B cell (primary cell): ENCODE measurements around the gene CCNH. TPM values are rescaled to one million over a fixed set of nuclear protein-coding genes. Genes with fewer than 3 reads are reported as not detected.

Experiments
- ATAC-seq: fragments of 200-7000 bp; cut with Tn5 transposase; one replicate; pipeline ENCODE4 v1.10.0; 2021; ENCODE audit warnings: low read depth, mild to moderate bottlenecking, moderate number of reproducible peaks, moderate library complexity
- CTCF ChIA-PET: fragments of 350-600 bp; sonication (Branson Sonifier 250); formaldehyde crosslinking; loops from one replicate; lab custom pipeline; 2021; ENCODE audit warnings: antibody characterized with exemption, inconsistent platforms; lab: Charles Lee
- POLR2A ChIA-PET: fragments of 350-600 bp; sonication (Branson Sonifier 250); formaldehyde crosslinking; loops from one replicate; lab custom pipeline; 2021; ENCODE audit warnings: antibody characterized with exemption; lab: Charles Lee
- DNase-seq: peaks from one replicate; pipeline ENCODE4 v3.0.0; 2013
- H2AFZ ChIP-seq: 2 replicates; pipeline ENCODE4 v1.6.1; 2012; ENCODE audit warnings: mild to moderate bottlenecking, low read depth, low read length; ENCODE audit not compliant: insufficient read depth, poor library complexity, severe bottlenecking
- H3K27ac ChIP-seq, 2 donors: 1 replicate in 1 of 2; 2 replicates in 1 of 2; pipeline ENCODE4 v1.5.1; 2012 to 2013; ENCODE audit warnings: low read length in 2 of 2, mild to moderate bottlenecking in 2 of 2, moderate library complexity in 1 of 2
- H3K27me3 ChIP-seq, 4 experiments: fragments of 200-600 bp in 1 of 4; sonication (generic) in 1 of 4; replicated peaks in 1 of 4; 1 replicate in 2 of 4; 2 replicates in 2 of 4; pipeline versions ENCODE4 v1.6.1 to v1.7.0; 2013 to 2016; ENCODE audit warnings: low read length in 3 of 4, mild to moderate bottlenecking in 2 of 4, mixed read lengths in 1 of 4, moderate library complexity in 1 of 4; ENCODE audit not compliant: insufficient read depth in 4 of 4, control insufficient read depth in 3 of 4; ENCODE audit errors: control extremely low read depth in 1 of 4
- H3K36me3 ChIP-seq, 2 experiments: replicated peaks in 1 of 2; 1 replicate in 1 of 2; 2 replicates in 1 of 2; pipeline versions ENCODE4 v1.6.1 to v1.7.1; 2013; ENCODE audit warnings: low read length in 1 of 2; ENCODE audit not compliant: insufficient read depth in 2 of 2, control insufficient read depth in 1 of 2; ENCODE audit errors: control extremely low read depth in 1 of 2, extremely low read depth in 1 of 2
- H3K4me1 ChIP-seq, 2 donors: fragments of 200-600 bp in 1 of 2; sonication (generic) in 1 of 2; 1 replicate in 1 of 2; 2 replicates in 1 of 2; pipeline versions ENCODE4 v1.5.1 to v1.6.1; 2013 to 2017; ENCODE audit warnings: low read length in 2 of 2; ENCODE audit not compliant: control insufficient read depth in 2 of 2, insufficient read depth in 2 of 2
- H3K4me2 ChIP-seq: replicated peaks from 2 replicates; pipeline ENCODE3; 2012; ENCODE audit warnings: mild to moderate bottlenecking, low read depth, low read length; ENCODE audit not compliant: poor library complexity, severe bottlenecking
- H3K4me3 ChIP-seq, 5 experiments: fragments of 200-600 bp in 1 of 5; sonication (generic) in 1 of 5; 1 replicate in 3 of 5; 2 replicates in 2 of 5; pipeline versions ENCODE4 v1.5.1 to v1.7.0; 2011 to 2016; ENCODE audit warnings: low read length in 4 of 5, mild to moderate bottlenecking in 4 of 5, low read depth in 2 of 5, control low read depth in 1 of 5, moderate library complexity in 1 of 5; ENCODE audit not compliant: insufficient read depth in 1 of 5; ENCODE audit errors: control extremely low read depth in 1 of 5, extremely low read depth in 1 of 5
- H3K79me2 ChIP-seq: fragments of 200-600 bp; sonication (generic); one replicate; pipeline ENCODE4 v1.6.0; 2016; ENCODE audit warnings: low read length; ENCODE audit not compliant: control insufficient read depth, insufficient read depth
- H3K9ac ChIP-seq: fragments of 200-600 bp; sonication (generic); 2 replicates; pipeline ENCODE4 v1.6.1; 2017; ENCODE audit warnings: mild to moderate bottlenecking, low read length, moderate library complexity
- H3K9me3 ChIP-seq, 3 donors: one replicate each; pipeline versions ENCODE4 v1.6.1 to v1.7.1; 2013; ENCODE audit warnings: low read length in 2 of 3; ENCODE audit not compliant: control insufficient read depth in 2 of 3, insufficient read depth in 1 of 3; ENCODE audit errors: control extremely low read depth in 1 of 3
- H4K20me1 ChIP-seq: 2 replicates; pipeline ENCODE4 v1.6.0; 2012; ENCODE audit warnings: mild to moderate bottlenecking, low read length; ENCODE audit not compliant: insufficient read depth, control insufficient read depth, poor library complexity, severe bottlenecking
- H3K27ac Mint-ChIP-seq: one replicate; pipeline ENCODE4 v1.8.0; 2021; ENCODE audit warnings: mixed read lengths
- H3K27me3 Mint-ChIP-seq: one replicate; pipeline ENCODE4 v1.8.0; 2021; ENCODE audit warnings: mixed read lengths
- H3K4me1 Mint-ChIP-seq: one replicate; pipeline ENCODE4 v1.8.0; 2021; ENCODE audit warnings: mixed read lengths
- H3K4me3 Mint-ChIP-seq: one replicate; pipeline ENCODE4 v1.8.0; 2021; ENCODE audit warnings: mixed read lengths
- H3K9me3 Mint-ChIP-seq: one replicate; pipeline ENCODE4 v1.8.0; 2022; ENCODE audit warnings: mixed read lengths; ENCODE audit not compliant: insufficient read depth
- CTCF ChIP-seq: fragments of 200-600 bp; IDR thresholded peaks from one replicate; pipeline ENCODE4 v1.8.0; 2022; ENCODE audit warnings: antibody characterized with exemption, mild to moderate bottlenecking
- EZH2 ChIP-seq: IDR thresholded peaks from 2 replicates; pipeline ENCODE4 v1.6.1; 2012; ENCODE audit warnings: borderline replicate concordance, low read depth, mild to moderate bottlenecking, moderate library complexity, low read length; ENCODE audit not compliant: insufficient read depth, poor library complexity, severe bottlenecking
- WGBS: methylation state at CpG from one replicate; pipeline ENCODE4 v1.1.5; 2013; ENCODE audit warnings: missing lambda C conversion rate; ENCODE audit not compliant: insufficient coverage; 5-methylcytosine and 5-hydroxymethylcytosine counted together
- intact Hi-C: fragments of 100-400 bp; cut with micrococcal nuclease; formaldehyde crosslinking; loops from one replicate; pipeline ENCODE4 v1.10.0; 2022
- polyA plus RNA-seq: library from polyadenylated mRNA; depleted of rRNA; stranded (reverse); fragments of >200 nt; gene quantifications from 2 replicates; pipeline ENCODE4 v1.2.3, GENCODE V29; 2012
- total RNA-seq, 2 donors: library from RNA; stranded (reverse); fragments of 120-200 nt in 1 of 2; gene quantifications; 1 replicate in 1 of 2; 2 replicates in 1 of 2; pipeline versions ENCODE4 v1.2.3 to v1.2.4, GENCODE V29; 2013 to 2022

The CCNH gene
- total and polyA plus RNA-seq, 2 donors (not counting 1 experiment from before 2014, with no cell fraction given): 59.2 to 120 TPM

- intact Hi-C loops: no loop called here
- Histone ChIP-seq H3K4me3 (no peak overlapping the region), H3K9me3 (no peaks in the 10 kb centered on the region), H3K9ac (no peak overlapping the region), H3K27ac (no peak overlapping the region), H2AFZ (no peak overlapping the region), H3K4me2 (no peak overlapping the region), H3K4me1 (no peaks in the 10 kb centered on the region), H3K27me3 (no peaks in the 10 kb centered on the region), H3K36me3 (peaks cover 0 to 23% of the 10 kb centered on the region in 2 experiments), H3K79me2 (no peaks in the 10 kb centered on the region), H4K20me1 (no peaks in the 10 kb centered on the region)
- Mint-ChIP-seq H3K27ac (peak overlapping the region; percentile 29), H3K9me3 (no peaks in the 10 kb centered on the region), H3K27me3 (no peaks in the 10 kb centered on the region), H3K4me3 (no peak overlapping the region), H3K4me1 (no peaks in the 10 kb centered on the region)
- TF ChIP-seq CTCF (no peak), EZH2 (no peak)
- no CpG with 5 or more reads among the region's 1 CpG for WGBS
- POLR2A ChIA-PET: no interaction called here
- DNase-seq: no peak
- CTCF ChIA-PET: no interaction called here
- no peak for ATAC-seq
These were observed 51.1 kb downstream of the CCNH start for GRCh38 chr5:87361536-87362213.

GRCh38 chr5:87361031-87361445 is 51.7 kb downstream of the CCNH start:
- Histone ChIP-seq H3K4me2 (no peak overlapping the region), H3K4me3 (no peak overlapping the region), H3K9me3 (no peaks in the 10 kb centered on the region), H2AFZ (no peak overlapping the region), H3K79me2 (no peaks in the 10 kb centered on the region), H3K27ac (no peak overlapping the region), H3K36me3 (peaks cover 1 to 22% of the 10 kb centered on the region in 2 experiments), H3K4me1 (no peaks in the 10 kb centered on the region), H3K9ac (no peak overlapping the region), H4K20me1 (no peaks in the 10 kb centered on the region), H3K27me3 (no peaks in the 10 kb centered on the region)
- no peak overlapping the region for H3K4me3 Mint-ChIP-seq
- no CpG with 5 or more reads among the region's 2 CpGs for WGBS
- no peaks in the 10 kb centered on the region for H3K4me1 Mint-ChIP-seq
- H3K9me3 Mint-ChIP-seq: no peaks in the 10 kb centered on the region
- ATAC-seq: no peak
- H3K27me3 Mint-ChIP-seq: no peaks in the 10 kb centered on the region
- DNase-seq: no peak
- H3K27ac Mint-ChIP-seq: no peak overlapping the region
- intact Hi-C loops: no loop called here
- TF ChIP-seq CTCF (no peak), EZH2 (no peak)
- POLR2A ChIA-PET: no interaction called here
- CTCF ChIA-PET: no interaction called here
